GM19455 (cell line): Measurements from ENCODE around the gene CNOT2.

ENCODE experiments used
- ATAC-seq: cut with Tn5 transposase; IDR thresholded peaks from one replicate; pipeline ENCODE4 v1.9.1; 2021; ENCODE audit not compliant: unreplicated experiment

Gene CNOT2

DNA sequence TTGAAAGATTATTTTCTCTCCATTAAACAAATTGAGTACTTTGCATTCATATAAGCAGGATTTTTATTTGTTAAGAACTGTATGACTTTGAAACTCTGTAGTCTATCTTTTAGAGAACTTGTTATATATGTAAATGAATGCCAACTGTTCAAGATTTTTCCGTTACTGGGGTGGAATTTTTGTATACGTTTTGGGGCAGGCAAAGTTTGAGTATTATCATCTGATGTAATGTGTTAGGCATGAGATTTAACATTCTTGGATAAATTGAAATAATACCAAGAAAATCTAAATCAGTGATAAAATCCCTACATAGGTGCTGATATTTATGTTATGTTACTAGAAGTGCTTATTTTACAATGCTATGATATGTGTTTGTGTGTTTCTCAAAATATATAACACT is 8.4 kb downstream of the CNOT2 start:
- ATAC-seq = no peak

DNA sequence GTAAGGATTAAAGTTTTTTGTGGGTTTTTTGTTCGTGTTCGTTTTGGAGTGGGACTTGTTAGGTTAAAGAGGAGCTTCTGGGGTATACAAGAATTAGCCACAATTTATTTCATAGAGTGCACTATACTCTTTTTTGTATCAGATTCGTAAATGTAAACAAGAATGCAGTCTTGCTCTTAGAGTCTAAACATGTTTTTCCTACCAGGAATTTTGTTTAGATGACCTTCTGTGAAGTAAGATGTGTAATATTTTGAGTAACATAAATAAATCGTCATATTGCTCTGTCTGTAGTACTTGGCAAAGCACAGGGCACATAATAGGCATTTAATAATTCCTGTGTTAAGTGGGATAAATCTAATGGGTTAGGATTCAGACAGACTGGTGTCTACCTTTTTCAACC is 9.6 kb downstream of the CNOT2 start:
- ATAC-seq = no peak

DNA sequence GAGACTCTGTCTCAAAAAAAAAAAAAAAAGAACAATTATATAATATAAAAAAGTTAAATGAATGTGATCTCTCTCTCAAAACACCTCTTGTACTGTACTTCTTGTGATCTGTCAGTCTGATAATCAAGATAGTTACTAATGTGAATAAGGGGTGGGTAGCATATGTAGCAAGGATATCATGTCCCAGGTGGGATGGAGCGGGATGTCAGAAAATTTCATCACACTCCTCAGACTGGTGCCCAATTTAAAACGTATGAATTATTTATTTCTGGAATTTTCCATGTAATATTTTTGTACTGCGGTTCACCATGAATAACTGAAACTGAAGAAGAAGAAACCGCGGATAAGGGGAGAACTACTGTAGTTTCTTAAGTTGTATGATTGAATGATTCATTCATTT is 11.0 kb downstream of the CNOT2 start:
- ATAC-seq = no peak

DNA sequence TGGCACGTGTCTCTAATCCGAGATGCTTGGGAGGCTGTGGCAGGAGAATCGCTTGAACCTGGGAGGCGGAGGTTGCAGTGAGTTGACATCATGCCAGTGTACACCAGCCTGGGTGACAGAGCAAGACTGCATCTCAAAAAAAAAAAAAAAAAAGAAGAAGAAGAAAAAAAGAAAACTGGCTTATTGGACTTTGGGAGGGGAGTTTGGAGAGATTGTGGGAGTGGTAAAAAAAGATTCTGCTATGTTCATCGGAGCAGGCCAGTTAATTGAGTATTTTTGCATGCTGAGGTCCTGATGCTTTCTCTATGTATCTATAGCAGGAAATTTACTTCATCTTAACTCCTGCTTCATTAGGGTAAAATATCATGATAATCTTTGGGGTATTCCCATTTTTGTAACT is 11.6 kb downstream of the CNOT2 start:
- no peak for ATAC-seq

DNA sequence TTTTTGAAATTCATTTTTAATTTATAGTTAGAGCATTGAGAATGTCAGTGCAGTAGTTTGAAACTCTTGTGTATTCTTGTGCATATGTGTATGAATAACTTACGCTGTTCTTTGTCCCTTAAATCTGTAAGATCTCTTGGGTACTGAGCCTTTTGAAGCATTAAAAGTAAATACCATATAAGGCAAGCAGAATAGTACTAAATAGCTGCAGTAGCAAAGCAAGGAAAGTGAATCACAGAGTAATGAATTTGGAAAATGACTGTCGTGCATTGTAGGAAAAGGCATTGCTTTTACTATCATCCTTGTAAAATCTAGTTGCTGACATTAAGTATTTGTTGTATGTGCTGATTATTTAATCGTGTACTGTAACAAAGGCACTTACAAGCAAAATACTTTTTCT is 12.1 kb downstream of the CNOT2 start:
- no peak for ATAC-seq

DNA sequence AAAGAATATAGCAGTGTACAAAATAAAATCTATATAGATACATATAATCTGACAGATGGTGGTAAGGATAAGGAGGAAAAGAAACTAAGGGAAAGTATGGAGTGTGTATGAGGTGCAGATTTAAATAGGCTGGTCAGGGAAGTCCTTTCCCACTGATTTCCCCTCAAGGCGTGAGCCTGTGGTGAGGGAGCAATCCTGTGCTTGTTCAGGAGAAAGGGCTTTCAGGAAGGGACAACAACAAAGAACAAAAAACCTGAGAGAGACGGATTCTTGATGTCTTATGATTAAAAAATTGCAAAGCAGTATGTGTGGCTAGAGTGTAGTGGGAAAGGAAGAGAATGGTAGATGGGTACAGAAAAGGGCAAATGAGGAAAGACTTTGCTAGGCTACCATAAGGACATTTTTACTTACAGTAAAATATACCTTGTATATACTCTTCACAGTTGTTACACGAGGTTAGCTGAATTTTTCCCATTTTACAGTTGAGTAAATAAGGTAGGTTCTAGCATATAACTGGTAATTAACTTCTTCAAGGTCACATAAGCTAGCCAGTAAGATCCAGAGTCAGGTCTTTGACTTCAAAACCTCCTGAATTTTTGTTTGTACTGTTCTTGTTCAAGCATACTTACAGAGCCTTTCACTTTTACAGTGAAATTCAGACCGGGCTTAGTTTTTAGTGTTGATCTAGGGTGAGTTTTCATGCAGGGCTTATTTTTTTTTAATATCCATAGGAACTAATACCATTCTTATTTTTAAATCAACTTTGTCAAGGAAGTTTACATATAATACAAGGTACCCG is 15.6 kb downstream of the CNOT2 start:
- ATAC-seq = no peak

DNA sequence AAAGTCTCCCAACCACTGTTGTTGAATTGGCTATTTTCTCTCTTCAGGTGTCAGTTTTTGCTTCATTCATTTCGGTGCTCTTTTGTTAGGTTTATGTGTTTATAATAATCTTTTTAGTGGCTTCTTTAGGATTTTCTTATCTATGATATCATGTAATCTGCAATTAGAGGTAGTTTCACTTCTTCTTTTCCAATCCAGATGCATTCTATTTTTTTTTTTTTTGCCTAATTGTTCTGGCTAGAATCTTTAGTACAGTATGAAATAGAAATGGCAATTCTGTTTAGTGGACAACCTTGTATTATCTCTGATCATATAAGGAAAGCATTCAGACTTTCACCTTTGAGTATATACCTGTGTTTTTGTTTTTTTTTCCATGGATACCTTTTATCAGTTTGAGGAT is 17.4 kb downstream of the CNOT2 start:
- no peak for ATAC-seq

DNA sequence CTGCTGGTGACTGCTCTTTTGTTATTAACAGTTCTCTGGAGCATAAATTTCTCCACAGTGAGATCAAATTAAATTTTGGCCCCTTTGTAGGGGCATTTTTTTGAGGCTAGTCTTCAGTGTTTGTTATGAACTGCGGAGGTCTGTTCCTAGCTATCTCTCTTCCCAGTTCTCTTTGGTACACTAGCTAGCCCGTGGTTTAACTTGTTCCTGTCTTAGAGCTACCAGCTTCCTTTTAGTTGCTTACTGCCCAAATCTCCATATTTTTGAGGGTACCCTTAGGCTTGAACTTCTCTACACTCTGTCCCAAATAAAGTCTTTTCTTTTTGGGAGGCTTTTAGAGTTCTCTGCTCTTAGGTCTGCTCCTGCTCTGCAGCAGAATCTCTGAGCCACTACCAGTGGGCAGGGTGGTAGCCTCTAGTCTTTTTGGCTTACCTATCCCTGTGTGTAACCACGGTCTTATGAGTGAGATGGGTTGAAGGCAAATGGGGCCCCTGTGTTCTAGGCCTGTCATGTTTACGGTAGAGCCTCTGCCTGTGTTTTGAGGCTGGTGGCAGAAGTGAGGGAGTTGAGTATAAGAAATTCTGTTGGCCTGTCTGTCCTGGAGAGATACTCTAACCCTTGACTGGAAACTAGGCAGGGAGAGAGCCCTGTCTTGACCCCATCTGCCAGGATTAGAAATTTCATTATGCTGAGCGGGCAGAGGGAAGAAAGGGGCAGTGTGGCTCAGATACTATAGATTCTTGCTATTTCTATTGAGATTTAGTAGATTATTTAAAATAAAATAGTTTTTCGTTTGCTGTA is 21.0 kb downstream of the CNOT2 start:
- no peak for ATAC-seq

DNA sequence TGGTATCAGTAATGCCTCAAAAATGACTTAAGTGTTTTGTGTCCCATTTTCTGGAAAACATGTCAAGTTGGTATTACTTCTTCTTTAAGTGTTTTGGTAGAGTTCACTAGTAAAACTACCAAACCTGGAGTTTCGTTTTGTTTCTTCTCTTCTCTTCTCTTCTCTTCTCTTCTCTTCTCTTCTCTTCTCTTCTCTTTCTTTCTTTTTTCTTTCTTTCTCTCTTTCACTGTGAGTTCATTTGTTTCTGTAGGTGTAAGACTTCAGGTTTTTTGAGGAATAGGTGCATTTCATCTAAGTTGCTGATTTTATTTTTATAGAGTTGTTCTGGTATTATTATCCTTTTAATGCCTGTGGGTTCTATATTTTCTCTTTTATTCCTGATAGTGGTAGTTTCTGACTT is 21.9 kb downstream of the CNOT2 start:
- no peak for ATAC-seq

DNA sequence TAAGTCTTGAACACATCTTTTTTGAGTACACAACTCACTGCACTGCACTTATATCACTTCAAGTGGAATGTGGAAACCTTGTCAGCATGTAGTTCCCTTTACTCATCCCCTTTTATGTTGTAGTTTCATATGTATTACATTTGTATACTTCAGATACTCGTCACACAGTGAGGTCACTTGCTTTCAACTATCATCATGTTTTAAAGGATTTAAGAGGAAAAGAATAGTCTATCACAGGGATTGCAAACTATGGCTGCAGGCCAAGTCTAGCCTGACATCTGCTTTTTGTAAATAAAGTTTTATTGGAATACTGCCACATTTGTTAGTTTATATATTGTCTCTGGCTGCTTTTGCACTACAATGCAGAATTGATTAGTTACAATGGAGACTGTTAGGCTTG is 24.3 kb downstream of the CNOT2 start:
- ATAC-seq = no peak

DNA sequence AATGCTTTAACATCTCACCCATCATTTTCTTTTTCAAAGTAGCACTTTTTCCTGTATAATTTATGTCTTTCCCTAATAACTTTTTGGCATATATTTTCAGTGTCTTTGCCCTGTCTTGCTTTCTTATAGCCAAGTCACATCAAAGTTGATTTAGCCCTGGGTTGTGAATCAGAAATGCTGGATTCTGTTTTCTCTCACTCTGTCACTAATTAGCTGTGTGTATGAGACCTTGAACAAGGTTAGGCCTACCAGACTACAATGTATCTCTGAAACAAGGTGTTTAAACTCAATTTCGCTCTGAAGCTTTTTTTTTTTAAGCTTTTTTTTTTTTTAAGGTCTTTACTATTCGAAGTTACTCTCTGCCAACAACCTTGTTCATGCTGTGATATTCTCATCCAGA is 25.7 kb downstream of the CNOT2 start:
- no peak for ATAC-seq

DNA sequence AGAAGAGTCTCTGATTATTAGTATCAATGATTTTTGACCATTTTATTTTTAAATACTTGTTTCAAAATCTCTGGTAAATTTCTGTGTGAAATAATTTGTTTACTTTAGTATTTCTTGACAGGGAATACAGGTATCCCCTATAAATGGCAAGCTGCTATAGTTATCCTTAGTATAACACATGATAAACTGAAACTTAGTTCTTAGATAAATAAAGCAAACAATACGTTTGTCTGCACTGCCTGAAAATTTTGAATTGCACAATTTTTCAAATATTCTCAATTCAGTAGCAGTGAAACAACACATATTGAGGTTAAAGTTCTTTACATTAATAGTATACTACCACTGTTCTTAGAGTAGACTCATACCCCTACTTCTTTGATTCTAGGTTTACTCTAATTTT is 26.9 kb downstream of the CNOT2 start:
- no peak for ATAC-seq

DNA sequence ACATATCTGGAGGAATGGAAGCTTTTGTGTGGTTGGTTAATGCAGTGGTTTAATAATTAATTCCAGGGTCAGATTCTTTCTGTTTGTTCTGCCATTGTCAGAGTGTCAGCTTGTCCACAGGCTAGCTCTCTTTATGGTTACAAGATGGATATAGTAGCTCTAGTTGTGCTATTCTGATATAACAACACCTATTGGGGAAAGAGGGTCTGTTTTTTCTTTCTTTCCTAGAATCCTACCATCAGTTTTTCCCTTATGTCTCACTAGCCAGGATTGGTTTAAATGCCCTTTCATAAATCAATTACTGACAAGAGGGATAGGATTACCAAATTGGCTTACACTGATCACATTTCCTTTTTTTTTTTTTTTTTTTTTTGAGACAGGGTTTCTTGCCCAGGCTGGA is 27.8 kb downstream of the CNOT2 start:
- ATAC-seq = no peak

DNA sequence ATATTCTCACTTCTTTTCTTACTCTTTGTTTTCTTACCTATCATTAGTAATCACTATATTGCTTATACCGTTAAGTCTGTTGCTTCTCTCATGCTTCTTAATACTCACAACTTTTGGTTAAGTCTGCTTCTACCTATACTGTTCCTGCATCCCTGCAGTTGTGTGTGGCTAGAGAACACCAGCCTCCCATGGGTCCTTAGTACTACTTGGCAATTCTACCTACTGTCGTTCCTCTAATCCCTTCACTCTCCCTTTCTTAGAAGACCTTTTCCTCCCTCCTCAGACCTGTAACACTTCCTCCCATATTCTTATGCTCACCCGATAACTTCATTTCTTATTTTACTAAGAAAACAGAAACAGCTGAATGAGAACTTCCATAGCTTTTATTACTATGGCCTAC is 29.3 kb downstream of the CNOT2 start:
- ATAC-seq = no peak

DNA sequence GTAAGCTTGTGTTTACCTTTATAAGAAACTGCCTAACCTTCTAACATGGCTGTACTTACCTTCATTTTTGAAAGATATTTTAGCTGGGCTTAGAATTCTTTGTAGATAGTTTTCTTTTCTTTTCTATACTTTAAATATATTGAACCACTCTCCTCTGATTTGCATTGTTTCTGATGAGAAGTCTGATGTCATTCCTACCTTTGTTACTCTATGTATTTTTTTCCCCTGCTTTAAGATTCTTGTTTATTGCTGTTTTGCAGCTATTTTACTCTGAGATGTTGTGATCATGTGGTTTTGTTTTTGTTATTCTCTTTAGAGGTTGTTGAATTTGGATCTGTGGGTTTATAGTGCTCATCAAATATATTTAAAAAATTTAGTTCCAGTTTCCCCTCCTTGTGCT is 31.8 kb downstream of the CNOT2 start:
- ATAC-seq = no peak

DNA sequence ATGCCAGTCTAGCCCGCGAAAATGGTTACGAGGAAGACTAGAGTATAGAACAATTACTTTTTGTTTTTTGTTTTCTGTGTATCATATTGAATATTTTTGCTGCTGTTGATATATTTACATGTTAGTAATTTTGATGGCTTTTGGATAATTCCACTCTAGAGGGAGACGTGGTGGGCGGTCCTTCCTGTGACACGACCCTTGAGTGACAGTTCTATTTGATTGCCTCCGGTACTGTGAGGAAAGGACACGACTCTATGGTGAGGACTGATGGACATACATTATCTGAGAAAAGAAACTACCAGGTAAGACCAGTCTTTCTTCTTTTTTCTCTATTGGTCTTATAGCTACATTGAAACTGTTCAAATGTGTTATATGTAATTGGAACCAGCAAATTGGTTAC is 34.7 kb downstream of the CNOT2 start:
- no peak for ATAC-seq

DNA sequence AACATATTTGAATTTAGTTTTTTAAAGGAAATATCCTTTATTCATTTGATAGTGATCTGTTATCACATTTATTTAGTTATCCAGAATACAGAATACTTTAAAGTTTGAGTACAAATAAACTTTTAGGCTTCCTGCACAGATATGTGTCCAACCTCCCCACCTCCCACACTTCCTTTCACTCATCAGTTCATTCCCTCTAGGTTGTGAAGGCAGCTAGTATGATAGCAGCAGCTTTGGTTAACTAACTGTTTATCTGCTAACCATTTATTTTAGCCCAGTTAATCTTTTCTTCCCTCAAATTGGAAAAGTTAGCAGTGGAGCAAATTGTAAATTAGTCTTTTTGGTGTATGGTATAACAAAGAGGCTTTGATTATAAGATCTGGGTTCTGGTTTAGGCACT is 35.7 kb downstream of the CNOT2 start:
- no peak for ATAC-seq

DNA sequence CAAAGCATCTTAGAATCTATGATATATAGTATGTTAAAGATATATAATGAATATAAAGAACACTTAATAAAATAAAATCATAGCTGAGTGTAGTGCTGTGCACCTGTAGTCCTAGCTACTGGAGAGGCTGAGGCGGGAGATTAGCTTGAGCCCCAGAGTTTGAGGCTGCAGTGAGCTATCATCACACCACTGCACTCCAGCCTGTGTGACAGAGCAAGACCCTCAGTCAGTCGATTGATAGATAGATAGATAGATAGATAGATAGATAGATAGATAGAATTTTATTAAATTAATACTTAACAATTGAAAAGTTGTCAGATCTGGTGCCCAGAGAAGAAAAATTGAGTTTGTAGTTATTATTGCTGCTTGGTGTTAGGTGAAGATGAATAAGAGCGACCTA is 40.0 kb downstream of the CNOT2 start:
- no peak for ATAC-seq

DNA sequence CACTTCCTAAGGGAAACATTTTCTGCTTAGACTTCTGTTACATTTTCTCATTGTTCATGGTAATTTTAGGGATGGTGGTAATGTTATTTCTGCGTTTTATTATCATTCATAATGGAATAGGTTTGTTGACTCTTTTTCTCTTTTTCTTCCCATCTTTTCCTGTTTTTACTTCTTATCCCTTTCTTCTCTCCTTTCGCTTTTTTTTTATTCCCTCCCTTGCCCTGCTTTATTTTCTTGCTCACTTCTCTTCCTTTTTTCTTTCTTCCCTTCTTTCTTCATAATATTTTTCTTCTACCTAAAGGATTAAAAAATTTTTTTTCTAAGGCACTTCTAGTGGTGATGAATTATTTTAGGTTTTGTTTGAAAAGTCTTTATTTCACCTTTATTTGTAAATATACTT is 45.6 kb downstream of the CNOT2 start:
- ATAC-seq = no peak

DNA sequence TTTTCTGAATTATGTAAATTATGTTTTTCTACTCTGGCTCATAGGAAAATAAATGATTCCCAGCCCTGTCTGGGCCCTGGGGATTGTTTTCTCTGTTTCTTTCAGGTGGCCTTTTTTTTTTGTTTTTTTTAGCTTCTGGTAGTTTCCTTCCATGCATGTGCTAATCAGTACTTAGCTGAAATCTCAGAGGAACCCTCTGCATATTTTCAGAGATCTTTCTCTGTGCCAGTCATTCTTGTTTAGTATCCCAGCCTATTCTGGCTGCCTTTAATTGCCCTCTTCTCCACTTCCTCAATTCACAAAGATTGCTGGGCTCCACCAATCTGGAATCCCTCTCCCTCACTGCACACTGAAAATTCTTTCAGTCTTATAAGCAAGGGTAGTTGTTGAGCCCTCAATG is 46.9 kb downstream of the CNOT2 start:
- ATAC-seq = no peak

DNA sequence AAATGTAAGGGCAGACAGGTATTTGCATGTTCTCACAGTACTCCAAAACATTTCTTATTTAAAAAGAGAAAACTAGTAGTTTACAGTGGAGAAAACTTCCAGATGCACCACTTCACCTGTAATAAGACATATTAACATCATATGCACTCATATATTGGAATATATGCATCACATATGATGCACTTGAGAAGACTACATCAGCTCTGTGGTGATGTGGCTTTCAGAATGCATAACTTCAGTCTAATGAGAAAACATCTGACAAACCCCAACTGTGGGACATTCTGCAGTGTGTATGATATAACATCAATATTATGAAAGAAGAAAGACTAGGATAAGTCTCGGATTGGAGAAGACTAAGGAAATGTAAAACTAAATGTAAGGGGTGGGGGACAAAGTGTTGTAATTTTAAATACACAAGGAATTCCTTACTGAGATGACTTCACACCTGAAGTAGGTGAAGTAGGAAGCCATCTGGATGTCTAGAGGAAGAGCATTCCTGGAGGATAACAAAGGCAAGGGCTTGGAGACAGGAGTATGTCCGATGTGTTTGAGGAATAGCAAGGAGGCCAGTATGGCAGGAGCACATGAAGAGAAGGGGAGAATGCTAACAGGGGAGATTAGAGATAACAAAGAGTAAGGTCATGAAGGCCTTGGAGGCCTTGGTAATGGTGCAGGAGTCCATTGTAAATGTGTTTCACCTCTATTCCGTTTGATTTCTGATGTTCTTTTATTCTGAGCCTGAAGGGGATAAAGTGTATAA is 49.0 kb downstream of the CNOT2 start:
- no peak for ATAC-seq
